HG02678 (cell line): ENCODE results near the gene SCARB1.

Experiments used
- ATAC-seq: cut with Tn5 transposase; IDR thresholded peaks from one replicate; pipeline ENCODE4 v1.9.1; 2021; ENCODE audit warnings: mild to moderate bottlenecking, moderate library complexity; ENCODE audit not compliant: unreplicated experiment

Gene SCARB1

GRCh38 chr12:124736115-124737039 lies 127.3 kb downstream of the SCARB1 start:
- ATAC-seq: no peak

- no peak for ATAC-seq
Observed at GRCh38 chr12:124734224-124734788, 129.4 kb downstream of the SCARB1 start.

GRCh38 chr12:124733086-124733485 lies 130.6 kb downstream of the SCARB1 start:
- ATAC-seq: no peak

DNA sequence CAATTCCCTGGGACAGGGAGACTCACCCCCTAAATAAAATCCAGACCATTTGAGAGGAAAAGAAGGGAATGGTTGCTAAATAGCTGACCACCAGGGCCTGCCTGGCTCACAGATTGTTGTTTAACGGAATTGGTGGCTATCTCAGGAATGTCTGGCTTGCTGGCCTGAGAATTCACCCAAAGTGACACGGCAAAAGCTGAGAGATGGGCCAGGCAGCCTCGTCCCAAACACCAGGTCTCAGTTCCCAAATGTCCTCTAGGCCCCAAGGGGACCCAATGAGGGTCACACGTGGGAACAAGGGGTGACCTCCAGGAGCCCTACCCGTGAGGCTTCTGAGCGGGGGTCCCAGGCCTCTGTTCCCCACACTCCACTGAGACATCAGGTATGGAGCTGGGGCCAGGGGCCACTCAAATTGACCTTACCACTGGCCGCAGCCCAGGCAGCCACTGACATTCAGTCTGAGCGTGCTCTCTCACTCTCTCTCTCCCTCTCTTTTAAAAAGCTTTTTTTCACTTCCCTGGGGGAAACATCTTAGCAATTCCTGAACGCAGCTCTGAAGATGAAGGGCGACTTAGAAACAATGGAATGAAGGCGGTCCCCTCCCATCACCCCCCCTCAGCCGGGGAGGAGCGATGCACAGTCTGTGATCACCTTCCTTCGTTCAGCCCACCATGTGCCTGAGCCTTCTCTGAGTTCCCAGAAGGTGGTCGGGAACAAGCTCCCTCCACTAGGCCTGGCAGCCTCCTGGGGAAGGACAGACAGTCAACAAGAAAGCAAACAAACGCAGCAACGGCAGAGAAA lies 131.2 kb downstream of the SCARB1 start:
- no peak for ATAC-seq

GRCh38 chr12:124731869-124732268 lies 131.8 kb downstream of the SCARB1 start:
- ATAC-seq: no peak

DNA sequence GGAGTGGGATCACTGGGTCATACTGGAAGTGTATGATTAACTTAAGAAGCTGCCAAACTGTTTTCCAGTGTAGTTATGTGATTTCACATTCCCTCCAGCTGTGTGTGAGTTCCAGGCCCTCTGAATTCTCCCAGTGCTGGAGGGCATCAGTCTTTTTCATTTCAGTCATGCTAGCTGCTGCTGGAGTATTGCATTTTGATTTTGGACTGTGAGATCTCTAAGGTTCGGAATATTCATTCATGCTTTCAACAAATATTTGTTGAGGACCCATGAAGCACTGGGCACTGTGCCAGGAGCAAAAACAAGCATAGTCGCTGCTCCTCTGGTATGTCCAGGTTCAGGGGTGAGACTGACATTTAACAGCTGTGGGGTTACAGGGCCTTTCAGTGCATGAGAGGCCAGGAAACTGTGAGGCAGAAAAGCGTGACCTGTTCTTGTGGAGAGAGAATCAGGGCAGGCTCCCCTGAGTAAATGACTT lies 133.2 kb downstream of the SCARB1 start:
- ATAC-seq: no peak

DNA sequence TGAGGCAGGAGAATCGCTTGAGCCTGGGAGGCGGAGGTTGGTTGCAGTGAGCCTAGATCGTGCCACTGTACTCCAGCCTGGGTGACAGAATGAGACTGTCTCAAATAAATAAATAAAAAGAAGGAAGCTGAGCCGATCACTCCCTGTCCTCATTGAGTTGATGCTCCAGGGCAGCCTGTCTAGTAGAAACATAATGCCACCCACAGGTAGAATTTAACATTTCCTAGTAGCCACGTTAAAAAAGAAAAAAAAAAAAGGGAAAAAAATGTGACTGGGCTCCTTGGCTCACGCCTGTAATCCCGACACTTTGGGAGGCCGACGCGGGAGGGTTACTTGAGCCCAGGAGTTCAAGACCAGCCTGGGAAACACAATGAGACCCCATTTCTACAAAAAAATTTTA lies 135.7 kb downstream of the SCARB1 start:
- no peak for ATAC-seq

DNA sequence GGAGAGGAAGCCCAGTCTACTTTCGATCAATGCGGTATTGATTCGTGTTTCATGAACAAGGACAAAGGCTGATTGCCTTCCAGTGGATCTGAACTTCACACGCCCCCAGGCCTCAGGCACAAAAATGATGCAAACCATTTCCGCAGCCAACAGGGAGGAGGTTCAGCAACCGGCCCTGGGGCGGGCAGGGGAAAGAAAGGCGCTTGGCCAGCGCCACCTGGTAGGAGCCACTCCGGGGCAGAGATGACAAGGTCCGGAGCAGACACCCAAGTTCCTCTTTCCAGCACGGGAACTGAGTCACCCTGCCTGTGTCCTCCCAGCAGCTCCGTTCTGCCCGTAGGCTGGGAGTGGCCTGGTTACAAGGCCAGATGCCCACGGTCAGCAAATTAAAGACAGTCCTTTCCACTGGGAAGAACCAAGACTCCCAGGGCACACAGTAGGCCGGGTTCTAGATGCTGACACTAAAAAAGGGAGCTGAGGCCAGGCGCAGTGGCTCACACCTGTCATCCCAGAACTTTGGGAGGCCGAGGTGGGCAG lies 136.3 kb downstream of the SCARB1 start:
- no peak for ATAC-seq
